ENCODE measurements around the gene RBMY1D. TPM values are rescaled to one million over a fixed set of nuclear protein-coding genes. Genes with fewer than 3 reads are reported as not detected.
"Not testable (repeated sequence)": the region's sequence is repeated elsewhere in the genome, so short reads cannot be mapped to it uniquely, and the experiment has no call there.

The RBMY1D gene
- total RNA-seq, result not detected

- H3K9me3 ChIP-seq; in situ Hi-C loops (cut with MboI; ENCODE audit: low sequenced_read_pairs in 4 of 4); DNase-seq; H3K27ac ChIP-seq; H3K4me3 ChIP-seq; intact Hi-C loops (cut with DNase I; ENCODE audit: low total_unique reads); ATAC-seq; H3K27me3 ChIP-seq; H3K36me3 ChIP-seq; H3K4me1 ChIP-seq: not testable (repeated sequence)
These were observed at the start of gene RBMY1D for GRCh38 chrY:21894426-21894825. Gene RBMY1D, minus strand, starts transcription at chrY:21894526. Its CDS starts 2,013 bp downstream, at chrY:21892513.

GRCh38 chrY:21917932-21918331 is 23.6 kb upstream of the RBMY1D start, which contains the start of gene RBMY1E:
Gene RBMY1E, minus strand, starts transcription at chrY:21918032. Its CDS starts 1,978 bp downstream, at chrY:21916054.
- H3K36me3 ChIP-seq; in situ Hi-C loops (cut with MboI; ENCODE audit: low sequenced_read_pairs in 4 of 4); H3K4me1 ChIP-seq; H3K27me3 ChIP-seq; H3K9me3 ChIP-seq; ATAC-seq; intact Hi-C loops (cut with DNase I; ENCODE audit: low total_unique reads); DNase-seq; H3K4me3 ChIP-seq; H3K27ac ChIP-seq: not testable (repeated sequence)

GRCh38 chrY:21869407-21870076 is 24.8 kb downstream of the RBMY1D start:
- ATAC-seq; H3K36me3 ChIP-seq; H3K4me3 ChIP-seq; H3K4me1 ChIP-seq; H3K9me3 ChIP-seq; intact Hi-C loops (cut with DNase I; ENCODE audit: low total_unique reads); DNase-seq; H3K27me3 ChIP-seq; H3K27ac ChIP-seq; in situ Hi-C loops (cut with MboI; ENCODE audit: low sequenced_read_pairs in 4 of 4): not testable (repeated sequence)

- Histone ChIP-seq H3K36me3 (no peaks in the 10 kb centered on the region), H3K4me3 (no peak overlapping the region), H3K27ac (no peak overlapping the region), H3K9me3 (no peaks in the 10 kb centered on the region), H3K27me3 (no peaks in the 10 kb centered on the region), H3K4me1 (no peaks in the 10 kb centered on the region)
- intact Hi-C loops (cut with DNase I; ENCODE audit: low total_unique reads), result no loop called here
- no peak for ATAC-seq
- in situ Hi-C loops (cut with MboI; ENCODE audit: low sequenced_read_pairs in 4 of 4), result no loop called here
- no peak for TF ChIP-seq CTCF (IDR thresholded peaks at IDR 0.05 in 4 of 5, conservative IDR thresholded peaks at IDR 0.05 in 1 of 5)
- no peak for DNase-seq
These were observed 48.8 kb downstream of the RBMY1D start for GRCh38 chrY:21845481-21845880.

GRCh38 chrY:21842090-21842489 is 52.2 kb downstream of the RBMY1D start:
- ATAC-seq, result no peak
- Histone ChIP-seq H3K27me3 (no peaks in the 10 kb centered on the region), H3K36me3 (no peaks in the 10 kb centered on the region), H3K9me3 (no peaks in the 10 kb centered on the region), H3K4me1 (no peaks in the 10 kb centered on the region), H3K27ac (no peak overlapping the region), H3K4me3 (no peak overlapping the region)
- intact Hi-C loops (cut with DNase I; ENCODE audit: low total_unique reads) (no loop called here), in situ Hi-C loops (cut with MboI; ENCODE audit: low sequenced_read_pairs in 4 of 4) (no loop called here)
- TF ChIP-seq POLR2A (IDR thresholded peaks at IDR 0.05) (no peak), CTCF (IDR thresholded peaks at IDR 0.05 in 4 of 5, conservative IDR thresholded peaks at IDR 0.05 in 1 of 5) (no peak)
- no peak for DNase-seq

GRCh38 chrY:21839489-21839888 is 54.8 kb downstream of the RBMY1D start:
- Histone ChIP-seq H3K9me3 (no peaks in the 10 kb centered on the region), H3K27ac (no peak overlapping the region), H3K4me3 (no peak overlapping the region), H3K36me3 (no peaks in the 10 kb centered on the region), H3K27me3 (no peaks in the 10 kb centered on the region), H3K4me1 (no peaks in the 10 kb centered on the region)
- in situ Hi-C loops (cut with MboI; ENCODE audit: low sequenced_read_pairs in 4 of 4) (no loop called here), intact Hi-C loops (cut with DNase I; ENCODE audit: low total_unique reads) (no loop called here)
- TF ChIP-seq POLR2A (IDR thresholded peaks at IDR 0.05), result no peak
- TF ChIP-seq CTCF (IDR thresholded peaks at IDR 0.05 in 4 of 5, conservative IDR thresholded peaks at IDR 0.05 in 1 of 5), result no peak
- DNase-seq, result no peak
- ATAC-seq, result no peak

All from gastrocnemius medialis (tissue), 4 donors.